Pancreas (tissue), 10 donors: ENCODE data around the gene DEDD. TPM values are rescaled to one million over a fixed set of nuclear protein-coding genes. Genes with fewer than 3 reads are reported as not detected.

Experiments
- ATAC-seq, 4 donors: fragments of 200-7000 bp; cut with Tn5 transposase; one replicate each; pipeline versions ENCODE4 v1.8.0 to v1.9.1; 2020; ENCODE audit warnings: mild to moderate bottlenecking in 4 of 4, moderate library complexity in 4 of 4
- DNase-seq, 6 donors: peaks; one replicate each; pipeline ENCODE4 v3.0.0-alpha.2; 2020
- FAIRE-seq: peaks from 2 replicates; lab custom pipeline; 2012; peaks lifted over from hg19 to GRCh38; lab: Jason Lieb, UNC
- H3K27ac ChIP-seq, 4 donors: fragments of 200-600 bp; sonication (generic); 1 replicate in 3 of 4; 2 replicates in 1 of 4; pipeline versions ENCODE4 v1.5.0 to v1.8.0; 2020
- H3K27me3 ChIP-seq, 4 donors: fragments of 200-600 bp; one replicate each; pipeline ENCODE4 v1.8.0; 2021
- H3K36me3 ChIP-seq, 3 donors: fragments of 200-600 bp; sonication (generic) in 1 of 3; one replicate each; pipeline versions ENCODE4 v1.5.0 to v1.8.0; 2020 to 2021
- H3K4me1 ChIP-seq, 3 donors: fragments of 200-600 bp; one replicate each; pipeline ENCODE4 v1.8.0; 2021
- H3K4me3 ChIP-seq, 4 donors: fragments of 200-600 bp; sonication (generic) in 2 of 4; one replicate each; pipeline versions ENCODE4 v1.5.0 to v1.8.0; 2020 to 2021
- H3K9me3 ChIP-seq, 4 donors: fragments of 200-600 bp; one replicate each; pipeline ENCODE4 v1.8.0; 2021
- CTCF ChIP-seq, 4 donors: fragments of 200-600 bp; sonication (generic) in 3 of 4; IDR thresholded peaks; one replicate each; pipeline versions ENCODE4 v1.5.0 to v1.8.0; 2021; ENCODE audit warnings: antibody characterized with exemption in 4 of 4
- WGBS, 2 donors: extraction: QIAGEN DNeasy Blood & Tissue Kit; methylation state at CpG; one replicate each; pipeline ENCODE4 v1.1.7; 2013; 5-methylcytosine and 5-hydroxymethylcytosine counted together
- intact Hi-C, 3 donors: fragments of 100-400 bp; cut with DNase I; formaldehyde crosslinking; loops; one replicate each; pipeline versions ENCODE4 v1.11.1 to v1.14.2; 2022
- polyA plus RNA-seq, 2 donors: library from polyadenylated mRNA; stranded (reverse); fragments of 200-250 nt; gene quantifications; one replicate each; pipeline ENCODE4 v1.2.3, GENCODE V29; 2013
- total RNA-seq, 6 donors: library from RNA; stranded (reverse); fragmentation: NEBNext Ultra II Directional in 4 of 6; extraction: Animal tissue kit (Norgen Biotek cat#: 25700) in 4 of 6; gene quantifications; one replicate each; pipeline versions ENCODE4 v1.2.1 to v1.2.4, GENCODE V29; 2021 to 2023
- donor health status: healthy with polysubstance abuse.
- donor health status: DM: no; HTN: no; CAD: no; lungs with moderate emphysema.
- donor health status: DM: no; HTN: no; CAD: no.
- donor health status: control.
- donor health status: control.
- donor health status: Bipolar disorder and iron deficiency.
- donor health status: DM: yes; HTN: yes; CAD: no.
- donor health status: DM: no; HTN: no; CAD: no.
- donor health status: DM: no; HTN: no; CAD: no.
- donor health status: DM: yes; HTN: yes; CAD: no.

Gene DEDD
- total and polyA plus RNA-seq, 8 donors, result 11.1 to 20.8 (median 15.6) TPM

- WGBS, 2 donors, result 94% methylated on average over 5 of the region's 5 CpGs
- DNase-seq (no peak), FAIRE-seq (no peak), ATAC-seq (peak in 1 of 4 donors; percentile 4)
- intact Hi-C loops, result loop anchor here in 1 of 3 donors (10.0 kb wide), 1 partner anchor 95 kb away; no protein-coding TSS in a partner anchor
- Histone ChIP-seq H3K4me3 (no peak overlapping the region), H3K9me3 (no peaks in the 10 kb centered on the region), H3K36me3 (no peaks in the 10 kb centered on the region), H3K27ac (peak overlapping the region; percentile 17 to 88 (median 64)), H3K27me3 (no peaks in the 10 kb centered on the region), H3K4me1 (peaks cover 0 to 19% (median 14%) of the 10 kb centered on the region in 3 donors)
- no peak for TF ChIP-seq CTCF (IDR thresholded peaks at IDR 0.05)
Measured at GRCh38 chr1:161089938-161090337, 42.5 kb downstream of the DEDD start.

GRCh38 chr1:161089251-161089924 is 43.1 kb downstream of the DEDD start, which contains the start of gene NECTIN4:
Gene NECTIN4, minus strand, starts transcription at chr1:161089558. Its CDS starts 262 bp downstream, at chr1:161089296.
- H3K27me3 ChIP-seq, result no peaks in the 10 kb centered on the region
- DNase-seq (peak; percentile 82 to 93 (median 85)), FAIRE-seq (no peak), ATAC-seq (peak; percentile 94 to 97 (median 95))
- no peak for TF ChIP-seq CTCF (IDR thresholded peaks at IDR 0.05)
- 13 to 15% methylated on average over 21 to 22 of the region's 22 CpGs for whole genome bisulfite sequencing, 2 donors
- H3K27ac ChIP-seq, result peak within 1 kb of the TSS; percentile 49 to 88 (median 64)
- H3K4me3 ChIP-seq, result peak within 1 kb of the TSS; percentile 19 to 45 (median 27)
- intact Hi-C loops, result no loop called here
- peaks cover 0 to 19% (median 15%) of the 10 kb centered on the region in 3 donors for H3K4me1 ChIP-seq
- H3K9me3 ChIP-seq, result no peaks in the 10 kb centered on the region
- H3K36me3 ChIP-seq, result no peaks in the 10 kb centered on the region

GRCh38 chr1:161088587-161089110 is 43.8 kb downstream of the DEDD start:
- FAIRE-seq, result no peak
- Histone ChIP-seq H3K9me3 (no peaks in the 10 kb centered on the region), H3K4me3 (peak overlapping the region in 3 of 4 donors; percentile 19 to 45 (median 35)), H3K27ac (peak overlapping the region in 3 of 4 donors; percentile 54 to 88 (median 73)), H3K27me3 (no peaks in the 10 kb centered on the region), H3K4me1 (peaks cover 0 to 26% (median 22%) of the 10 kb centered on the region in 3 donors), H3K36me3 (no peaks in the 10 kb centered on the region)
- peak in 2 of 6 donors; percentile 29 to 65 for DNase-seq
- no peak for TF ChIP-seq CTCF (IDR thresholded peaks at IDR 0.05)
- intact Hi-C loops, result no loop called here
- ATAC-seq, result peak; percentile 51 to 85 (median 67)
- WGBS, 2 donors, result 41 to 43% methylated on average over 3 of the region's 3 CpGs

- ATAC-seq, result no peak
- H3K9me3 ChIP-seq, result no peaks in the 10 kb centered on the region
- no peak for TF ChIP-seq CTCF (IDR thresholded peaks at IDR 0.05)
- no peak overlapping the region for H3K27ac ChIP-seq
- WGBS, 2 donors, result 69 to 76% methylated on average over 4 of the region's 4 CpGs
- FAIRE-seq, result no peak
- no peaks in the 10 kb centered on the region for H3K27me3 ChIP-seq
- no peaks in the 10 kb centered on the region for H3K36me3 ChIP-seq
- H3K4me1 ChIP-seq, result peaks cover 0 to 32% (median 31%) of the 10 kb centered on the region in 3 donors
- DNase-seq, result peak in 1 of 6 donors; percentile 44
- intact Hi-C loops, result no loop called here
- H3K4me3 ChIP-seq, result no peak overlapping the region
Measured at GRCh38 chr1:161086457-161086856, 46.0 kb downstream of the DEDD start.
